Smooth muscle cell (in vitro differentiated cells): Measurements from ENCODE around the gene TEKT5. TPM values are rescaled to one million over a fixed set of nuclear protein-coding genes. Genes with fewer than 3 reads are reported as not detected.
"Not testable (repeated sequence)": the region's sequence is repeated elsewhere in the genome, so short reads cannot be mapped to it uniquely, and the experiment has no call there.

Experiments used
- DNase-seq: peaks from one replicate; lab custom pipeline; 2025; ENCODE audit not compliant: unreplicated experiment; lab: John Stamatoyannopoulos, UW
- H2AFZ ChIP-seq: fragments of 200-600 bp; sonication (generic); 2 replicates; pipeline ENCODE4 v1.6.0; 2016; ENCODE audit warnings: antibody characterized with exemption, low read depth, mild to moderate bottlenecking
- H3F3A ChIP-seq: fragments of 200-600 bp; sonication (generic); 2 replicates; pipeline ENCODE4 v1.6.0; 2017; ENCODE audit warnings: antibody characterized with exemption, low read depth
- H3K27ac ChIP-seq: fragments of 200-600 bp; sonication (generic); 2 replicates; pipeline ENCODE4 v1.5.1; 2016; ENCODE audit warnings: low read depth, mild to moderate bottlenecking
- H3K27me3 ChIP-seq: fragments of 200-600 bp; sonication (generic); 2 replicates; pipeline ENCODE4 v1.6.1; 2016; ENCODE audit warnings: low read depth, mild to moderate bottlenecking
- H3K36me3 ChIP-seq: fragments of 200-600 bp; sonication (generic); 2 replicates; pipeline ENCODE4 v1.5.1; 2016; ENCODE audit warnings: low read depth
- H3K4me1 ChIP-seq: fragments of 200-600 bp; sonication (generic); 2 replicates; pipeline ENCODE4 v1.5.1; 2016; ENCODE audit warnings: low read depth
- H3K4me2 ChIP-seq: fragments of 200-600 bp; sonication (generic); 2 replicates; pipeline ENCODE4 v1.6.0; 2016; ENCODE audit warnings: mild to moderate bottlenecking
- H3K4me3 ChIP-seq: fragments of 200-600 bp; sonication (generic); 2 replicates; pipeline ENCODE4 v1.5.1; 2016; ENCODE audit warnings: mild to moderate bottlenecking
- H3K79me2 ChIP-seq: fragments of 200-600 bp; sonication (generic); 2 replicates; pipeline ENCODE4 v1.6.0; 2016; ENCODE audit warnings: low read depth, mild to moderate bottlenecking
- H3K9ac ChIP-seq: fragments of 200-600 bp; sonication (generic); 2 replicates; pipeline ENCODE4 v1.6.0; 2016; ENCODE audit warnings: low read depth
- H3K9me3 ChIP-seq: fragments of 200-600 bp; sonication (generic); replicated peaks from 2 replicates; pipeline ENCODE4 v1.5.1; 2016; ENCODE audit warnings: low read depth
- H4K20me1 ChIP-seq: fragments of 200-600 bp; sonication (generic); 2 replicates; pipeline ENCODE4 v1.6.0; 2016; ENCODE audit warnings: low read depth
- WGBS: methylation state at CpG from one replicate; pipeline ENCODE4 v1.1.7; 2016; ENCODE audit warnings: low lambda C conversion rate; 5-methylcytosine and 5-hydroxymethylcytosine counted together
- polyA plus RNA-seq: library from polyadenylated mRNA; unstranded; fragments of >200 nt; fragmentation: Nextera tagmentation; extraction: Ambion mirVana; gene quantifications from 2 replicates; pipeline ENCODE4 v1.2.1, GENCODE V29; 2016
- total RNA-seq: library from RNA; depleted of rRNA; stranded (reverse); fragments of >200 nt; gene quantifications from 2 replicates; pipeline ENCODE4 v1.2.3, GENCODE V29; 2014
- TF ChIP-seq, protein P1 (sequence below): fragments of 200-600 bp; sonication (generic); IDR thresholded peaks from 2 replicates; pipeline ENCODE4 v1.5.1; 2017; ENCODE audit warnings: borderline replicate concordance, mild to moderate bottlenecking, antibody characterized with exemption; ENCODE audit not compliant: insufficient read depth, poor library complexity, severe bottlenecking

Gene TEKT5
- total and polyA plus RNA-seq, 2 experiments from 2014 or later: not detected

DNA sequence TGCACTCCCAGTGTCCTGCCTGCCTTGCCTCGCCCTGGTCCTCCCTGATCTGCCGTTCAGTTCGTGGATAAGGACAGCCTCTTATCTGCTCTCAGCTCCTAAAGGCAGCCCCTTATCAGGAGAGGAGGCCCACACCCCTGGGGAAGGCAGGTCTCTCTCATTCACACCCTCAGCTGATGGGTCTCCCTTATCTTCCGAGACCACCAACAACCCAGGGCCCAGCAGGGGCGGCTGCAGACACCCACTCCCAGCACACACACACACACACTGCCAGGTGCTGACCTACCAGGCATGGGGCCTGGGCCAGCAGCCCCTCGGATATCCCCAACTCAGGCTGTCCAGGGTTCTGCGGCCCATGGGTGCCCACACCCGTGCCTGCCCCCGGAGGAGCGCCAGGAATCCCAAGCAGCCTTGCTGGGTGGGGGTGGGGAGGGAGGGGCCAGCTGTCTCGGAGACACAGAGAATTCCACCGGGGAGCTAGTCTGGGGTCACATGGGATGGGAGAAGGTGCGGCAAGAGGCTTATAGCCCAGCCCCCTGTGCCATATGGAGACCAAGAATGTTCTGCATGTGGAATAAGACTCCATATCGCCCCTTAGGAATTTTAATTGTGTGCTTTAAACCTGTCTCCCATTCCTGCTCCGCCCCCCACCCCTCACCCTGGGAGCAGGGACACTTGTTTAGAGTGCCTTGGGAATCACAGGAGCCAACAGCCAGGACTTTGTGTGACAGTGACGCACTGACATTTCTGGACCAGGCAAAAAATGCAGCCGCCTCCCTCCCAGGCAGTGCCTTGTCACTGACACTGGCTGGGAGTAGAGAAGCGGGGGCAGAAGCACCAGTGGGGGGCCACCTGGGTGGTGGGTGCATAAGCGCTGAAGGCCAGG, 72.5 kb downstream of the TEKT5 start:
- H3K79me2 ChIP-seq: no peaks in the 10 kb centered on the region
- no peaks in the 10 kb centered on the region for H4K20me1 ChIP-seq
- H3K36me3 ChIP-seq: no peaks in the 10 kb centered on the region
- peaks cover 5% of the 10 kb centered on the region for H3K4me1 ChIP-seq
- WGBS: 41% methylated on average over 19 of the region's 19 CpGs
- no peaks in the 10 kb centered on the region for H3K27me3 ChIP-seq
- H3K4me3 ChIP-seq: no peak overlapping the region
- H3K27ac ChIP-seq: no peak overlapping the region
- no peaks in the 10 kb centered on the region for H3F3A ChIP-seq
- TF ChIP-seq, protein P1, sequence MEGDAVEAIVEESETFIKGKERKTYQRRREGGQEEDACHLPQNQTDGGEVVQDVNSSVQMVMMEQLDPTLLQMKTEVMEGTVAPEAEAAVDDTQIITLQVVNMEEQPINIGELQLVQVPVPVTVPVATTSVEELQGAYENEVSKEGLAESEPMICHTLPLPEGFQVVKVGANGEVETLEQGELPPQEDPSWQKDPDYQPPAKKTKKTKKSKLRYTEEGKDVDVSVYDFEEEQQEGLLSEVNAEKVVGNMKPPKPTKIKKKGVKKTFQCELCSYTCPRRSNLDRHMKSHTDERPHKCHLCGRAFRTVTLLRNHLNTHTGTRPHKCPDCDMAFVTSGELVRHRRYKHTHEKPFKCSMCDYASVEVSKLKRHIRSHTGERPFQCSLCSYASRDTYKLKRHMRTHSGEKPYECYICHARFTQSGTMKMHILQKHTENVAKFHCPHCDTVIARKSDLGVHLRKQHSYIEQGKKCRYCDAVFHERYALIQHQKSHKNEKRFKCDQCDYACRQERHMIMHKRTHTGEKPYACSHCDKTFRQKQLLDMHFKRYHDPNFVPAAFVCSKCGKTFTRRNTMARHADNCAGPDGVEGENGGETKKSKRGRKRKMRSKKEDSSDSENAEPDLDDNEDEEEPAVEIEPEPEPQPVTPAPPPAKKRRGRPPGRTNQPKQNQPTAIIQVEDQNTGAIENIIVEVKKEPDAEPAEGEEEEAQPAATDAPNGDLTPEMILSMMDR: no peak
- no peak overlapping the region for H3K9ac ChIP-seq
- H3K4me2 ChIP-seq: no peak overlapping the region
- no peak for DNase-seq
- no peaks in the 10 kb centered on the region for H3K9me3 ChIP-seq
- no peak overlapping the region for H2AFZ ChIP-seq

DNA sequence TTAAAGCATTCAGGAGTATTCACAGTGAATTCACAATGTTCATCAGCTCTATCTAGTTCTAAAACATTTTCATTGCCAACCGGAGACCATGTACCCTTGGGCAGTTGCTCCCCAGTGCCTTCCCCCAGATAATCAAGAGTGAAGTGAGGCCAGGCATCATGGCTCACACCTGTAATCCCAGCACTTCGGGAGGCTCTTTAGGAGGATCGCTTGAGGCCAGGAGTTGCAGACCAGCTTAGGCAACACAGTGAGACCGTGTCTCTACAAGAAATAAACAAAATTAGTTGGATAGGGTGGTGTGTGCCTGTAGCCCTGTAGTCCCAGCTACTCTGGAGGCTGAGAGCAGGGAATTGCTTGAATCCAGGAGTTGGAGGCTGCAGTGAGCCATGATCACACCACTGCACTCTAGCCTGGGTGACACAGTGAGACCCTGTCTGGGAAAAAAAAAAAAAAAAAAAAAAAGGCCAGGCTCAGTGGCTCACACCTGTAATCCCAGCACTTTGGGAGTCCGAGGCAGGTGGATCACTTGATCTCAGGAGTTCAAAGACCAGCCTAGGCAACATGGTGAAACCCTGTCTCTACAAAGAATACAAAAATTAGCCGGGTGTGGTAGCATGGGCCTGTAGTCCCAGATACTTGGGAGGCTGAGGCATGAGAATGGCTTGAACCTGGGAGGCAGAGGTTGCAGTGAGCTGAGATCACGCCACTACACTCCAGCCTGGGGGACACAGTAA, 73.3 kb downstream of the TEKT5 start:
- not testable (repeated sequence) for H3K9ac ChIP-seq, H3K79me2 ChIP-seq, DNase-seq, H4K20me1 ChIP-seq, H3K9me3 ChIP-seq, H3K36me3 ChIP-seq, H3K4me3 ChIP-seq, H3F3A ChIP-seq, H3K4me2 ChIP-seq, H2AFZ ChIP-seq, H3K27me3 ChIP-seq, H3K27ac ChIP-seq
- WGBS: 76% methylated on average over 7 of the region's 7 CpGs
- peaks cover 13% of the 10 kb centered on the region for H3K4me1 ChIP-seq

DNA sequence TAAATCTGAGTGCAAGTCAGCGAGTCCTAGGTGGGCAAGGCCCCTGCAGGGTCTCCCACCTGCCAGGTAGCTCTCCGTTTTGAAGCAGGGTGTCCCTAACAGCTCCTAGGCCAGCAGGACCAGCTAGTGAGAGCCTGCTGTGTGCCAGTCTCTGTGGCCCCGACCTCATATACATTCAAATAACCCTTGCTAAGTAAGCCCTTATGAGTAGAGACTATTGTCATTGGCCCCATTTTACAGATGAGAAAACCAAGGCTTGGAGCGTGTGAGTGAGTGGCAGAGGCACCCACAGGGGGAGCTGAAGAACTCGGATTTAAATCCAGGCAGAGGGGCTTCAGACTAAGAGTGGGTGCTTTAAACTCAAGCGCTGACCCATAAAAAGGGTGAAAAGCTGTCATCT, 74.6 kb downstream of the TEKT5 start:
- TF ChIP-seq, protein P1: no peak
- H3K27me3 ChIP-seq: no peaks in the 10 kb centered on the region
- WGBS: 88% methylated on average over 6 of the region's 6 CpGs

DNA sequence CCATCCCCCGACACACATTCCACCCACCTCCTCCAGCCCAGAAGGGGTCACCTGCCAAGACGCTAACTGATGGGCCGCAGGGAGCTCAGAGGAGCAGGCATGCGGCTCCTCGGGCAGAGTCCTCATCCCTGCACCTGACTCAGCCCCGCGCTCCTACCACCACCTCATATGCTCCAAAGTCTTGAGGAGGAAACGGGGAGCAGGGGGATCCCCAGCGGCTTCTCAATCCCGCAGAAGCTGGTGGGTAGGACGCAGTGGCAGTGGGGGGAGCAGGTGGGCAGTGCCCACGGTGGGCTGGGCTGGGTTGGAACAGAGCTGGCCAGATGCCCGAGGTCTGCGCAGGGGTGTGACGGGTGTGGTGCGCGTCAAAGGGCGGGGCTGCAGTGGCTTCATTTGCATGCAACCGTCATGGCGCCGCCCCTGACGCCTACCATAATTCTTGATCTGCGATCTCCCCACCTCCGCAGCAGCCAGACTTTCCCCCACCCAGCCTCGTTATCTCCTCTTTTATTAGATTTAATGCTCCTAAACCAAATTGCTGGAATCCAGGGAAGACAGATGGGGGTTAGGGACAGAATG, 75.4 kb downstream of the TEKT5 start:
- Histone ChIP-seq H3K4me2 (no peak overlapping the region), H3K9ac (no peak overlapping the region), H3K4me3 (no peak overlapping the region), H4K20me1 (no peaks in the 10 kb centered on the region), H3K9me3 (no peaks in the 10 kb centered on the region), H2AFZ (no peak overlapping the region), H3K27ac (no peak overlapping the region), H3K36me3 (no peaks in the 10 kb centered on the region), H3F3A (no peaks in the 10 kb centered on the region), H3K27me3 (no peaks in the 10 kb centered on the region), H3K79me2 (no peaks in the 10 kb centered on the region), H3K4me1 (peaks cover 13% of the 10 kb centered on the region)
- TF ChIP-seq, protein P1: no peak
- 64% methylated on average over 23 of the region's 25 CpGs for WGBS
- DNase-seq: no peak

More for the DNA sequence above, 74.6 kb downstream of the TEKT5 start:
- H3K4me2 ChIP-seq: no peak overlapping the region
- H3K9ac ChIP-seq: no peak overlapping the region
- H2AFZ ChIP-seq: no peak overlapping the region
- H4K20me1 ChIP-seq: no peaks in the 10 kb centered on the region
- H3K36me3 ChIP-seq: no peaks in the 10 kb centered on the region
- H3K9me3 ChIP-seq: no peaks in the 10 kb centered on the region
- H3K27ac ChIP-seq: no peak overlapping the region
- DNase-seq: no peak
- H3F3A ChIP-seq: no peaks in the 10 kb centered on the region
- H3K4me3 ChIP-seq: no peak overlapping the region
- H3K4me1 ChIP-seq: peaks cover 13% of the 10 kb centered on the region
- H3K79me2 ChIP-seq: no peaks in the 10 kb centered on the region
